Measurements from ENCODE around the gene KLRC3. TPM values are rescaled to one million over a fixed set of nuclear protein-coding genes. Genes with fewer than 3 reads are reported as not detected.
A peak's percentile ranks its signal among the peaks of the same experiment; 100 is the strongest.

The KLRC3 gene
- total RNA-seq, 1 experiment from 2014 or later: not detected

GRCh38 chr12:10362325-10362724 is 58.1 kb downstream of the KLRC3 start:
- peaks cover 30% of the 10 kb centered on the region for H3K4me1 Mint-ChIP-seq
- H3K27me3 Mint-ChIP-seq (ENCODE audit: low read depth): no peaks in the 10 kb centered on the region
- peak overlapping the region; percentile 31 for H3K4me3 Mint-ChIP-seq
- peaks cover 16% of the 10 kb centered on the region for H3K9me3 Mint-ChIP-seq
- CTCF ChIA-PET: interaction anchor here (0.7 kb wide), 1 partner anchor 1972 kb away, joined by 3 read pairs; no protein-coding TSS in a partner anchor
- POLR2A ChIA-PET: no interaction called here
- TF ChIP-seq TP53 (CRISPR knock-in tag; IDR thresholded peaks at IDR 0.05) (no peak), JUN (CRISPR knock-in tag; IDR thresholded peaks at IDR 0.05) (no peak), ZNF671 (CRISPR knock-in tag; IDR thresholded peaks at IDR 0.05) (no peak), GABPB1 (CRISPR knock-in tag; IDR thresholded peaks at IDR 0.05) (no peak), ZNF425 (CRISPR knock-in tag; conservative IDR thresholded peaks at IDR 0.05) (no peak), SMAD4 (CRISPR knock-in tag; IDR thresholded peaks at IDR 0.05) (no peak), ZNF219 (CRISPR knock-in tag; IDR thresholded peaks at IDR 0.05; ENCODE audit: borderline replicate concordance) (no peak), MXD4 (CRISPR knock-in tag; IDR thresholded peaks at IDR 0.05; ENCODE audit: borderline replicate concordance) (no peak), ZNF138 (CRISPR knock-in tag; conservative IDR thresholded peaks at IDR 0.05) (no peak)
- TF ChIP-seq, protein P1, sequence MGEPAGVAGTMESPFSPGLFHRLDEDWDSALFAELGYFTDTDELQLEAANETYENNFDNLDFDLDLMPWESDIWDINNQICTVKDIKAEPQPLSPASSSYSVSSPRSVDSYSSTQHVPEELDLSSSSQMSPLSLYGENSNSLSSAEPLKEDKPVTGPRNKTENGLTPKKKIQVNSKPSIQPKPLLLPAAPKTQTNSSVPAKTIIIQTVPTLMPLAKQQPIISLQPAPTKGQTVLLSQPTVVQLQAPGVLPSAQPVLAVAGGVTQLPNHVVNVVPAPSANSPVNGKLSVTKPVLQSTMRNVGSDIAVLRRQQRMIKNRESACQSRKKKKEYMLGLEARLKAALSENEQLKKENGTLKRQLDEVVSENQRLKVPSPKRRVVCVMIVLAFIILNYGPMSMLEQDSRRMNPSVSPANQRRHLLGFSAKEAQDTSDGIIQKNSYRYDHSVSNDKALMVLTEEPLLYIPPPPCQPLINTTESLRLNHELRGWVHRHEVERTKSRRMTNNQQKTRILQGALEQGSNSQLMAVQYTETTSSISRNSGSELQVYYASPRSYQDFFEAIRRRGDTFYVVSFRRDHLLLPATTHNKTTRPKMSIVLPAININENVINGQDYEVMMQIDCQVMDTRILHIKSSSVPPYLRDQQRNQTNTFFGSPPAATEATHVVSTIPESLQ (CRISPR knock-in tag; IDR thresholded peaks at IDR 0.05): no peak
- peak overlapping the region; percentile 83 for H3K27ac Mint-ChIP-seq
- DNase-seq (ENCODE audit: low spot score) (no peak), ATAC-seq (no peak)
- H3K36me3 Mint-ChIP-seq: peaks cover 13% of the 10 kb centered on the region

Other genes starting within 250 kb of the KLRC3 start
- gene OLR1, start 248.5 kb downstream of the KLRC3 start, total RNA-seq (2021): 0.09 to 0.21 TPM in 2 of 3 replicates, not detected in the other
- gene TMEM52B, start 241.6 kb downstream of the KLRC3 start, total RNA-seq (2021): not detected in 3 replicates
- 85.2 to 90.3 TPM (median 87.8 TPM) in 3 replicates for gene GABARAPL1, start 207.7 kb downstream of the KLRC3 start, total RNA-seq (2021)
- gene KLRD1, start 112.7 kb downstream of the KLRC3 start, total RNA-seq (2021): 0.16 to 0.71 TPM (median 0.55 TPM) in 3 replicates
- 0.15 to 0.23 TPM in 2 of 3 replicates, not detected in the other for gene KLRK1, start 30.6 kb downstream of the KLRC3 start, total RNA-seq (2021)
- gene KLRC4, start 10.8 kb downstream of the KLRC3 start, total RNA-seq (2021): not detected in 3 replicates
- gene KLRC2, start 15.4 kb upstream of the KLRC3 start, total RNA-seq (2021): not detected in 3 replicates
- gene KLRC1, start 32.8 kb upstream of the KLRC3 start, total RNA-seq (2021): not detected in 3 replicates
- 0.55 to 1.0 TPM (median 0.69 TPM) in 3 replicates for gene EIF2S3B, start 85.3 kb upstream of the KLRC3 start, total RNA-seq (2021)
- gene MAGOHB, start 193.0 kb upstream of the KLRC3 start, total RNA-seq (2021): 36.1 to 37.0 TPM (median 36.8 TPM) in 3 replicates

Data from WTC11 (cell line).